ENCODE measurements around the gene DPY19L3.

DPY19L3 gene

GRCh38 chr19:32363632-32364031 lies 41.9 kb upstream of the DPY19L3 start:
- Histone ChIP-seq H4K20me1 (ENCODE audit: low read depth, low read length) (no peaks in the 10 kb centered on the region), H3K4me3 (ENCODE audit: insufficient read depth, low read length, poor library complexity, severe bottlenecking) (no peak overlapping the region), H2AFZ (ENCODE audit: low read depth, low read length, severe bottlenecking) (no peak overlapping the region), H3K4me2 (ENCODE audit: low read depth, low read length, poor library complexity, severe bottlenecking) (no peak overlapping the region), H3K27ac (ENCODE audit: low read depth, low read length) (no peak overlapping the region), H3K9me2 (replicated peaks; ENCODE audit: insufficient read depth, low read length) (no peaks in the 10 kb centered on the region), H3K9ac (ENCODE audit: low read length) (no peak overlapping the region), H3K79me2 (ENCODE audit: insufficient read depth, low read length) (peaks cover 48% of the 10 kb centered on the region), H3K27me3 (ENCODE audit: low read length) (no peaks in the 10 kb centered on the region), H3K9me3 (ENCODE audit: insufficient read depth, low read length) (no peaks in the 10 kb centered on the region), H3K36me3 (ENCODE audit: low read length) (peaks cover 20% of the 10 kb centered on the region; the same call in 1 of the 2 replicates), H3F3A (ENCODE audit: insufficient read depth) (no peaks in the 10 kb centered on the region)
- TF ChIP-seq EZH2phosphoT487 (conservative IDR thresholded peaks at IDR 0.05; ENCODE audit: low read length): no peak
- TF ChIP-seq CTCF (IDR thresholded peaks at IDR 0.05; ENCODE audit: insufficient read depth, low read length, poor library complexity, severe bottlenecking): no peak

- no peak overlapping the region for H3K27ac ChIP-seq (ENCODE audit: low read depth, low read length)
- peaks cover 52% of the 10 kb centered on the region for H3K79me2 ChIP-seq (ENCODE audit: insufficient read depth, low read length)
These were observed 41.5 kb upstream of the DPY19L3 start for GRCh38 chr19:32364040-32364439.

GRCh38 chr19:32367063-32367462 lies 38.5 kb upstream of the DPY19L3 start:
- no peaks in the 10 kb centered on the region for H3K27me3 ChIP-seq (ENCODE audit: low read length)
- peaks cover 3% of the 10 kb centered on the region; the same call in 1 of the 2 replicates for H4K20me1 ChIP-seq (ENCODE audit: low read depth, low read length)
- H3K36me3 ChIP-seq (ENCODE audit: low read length): peaks cover 6% of the 10 kb centered on the region; the same call in 1 of the 2 replicates
- TF ChIP-seq CTCF (IDR thresholded peaks at IDR 0.05; ENCODE audit: insufficient read depth, low read length, poor library complexity, severe bottlenecking) (no peak), EZH2phosphoT487 (conservative IDR thresholded peaks at IDR 0.05; ENCODE audit: low read length) (no peak)
- peaks cover 67% of the 10 kb centered on the region for H3K79me2 ChIP-seq (ENCODE audit: insufficient read depth, low read length)
- no peak overlapping the region for H3K9ac ChIP-seq (ENCODE audit: low read length)
- H2AFZ ChIP-seq (ENCODE audit: low read depth, low read length, severe bottlenecking): no peak overlapping the region
- no peaks in the 10 kb centered on the region for H3K9me3 ChIP-seq (ENCODE audit: insufficient read depth, low read length)
- no peaks in the 10 kb centered on the region for H3K9me2 ChIP-seq (replicated peaks; ENCODE audit: insufficient read depth, low read length)
- no peak overlapping the region for H3K4me3 ChIP-seq (ENCODE audit: insufficient read depth, low read length, poor library complexity, severe bottlenecking)
- H3K4me2 ChIP-seq (ENCODE audit: low read depth, low read length, poor library complexity, severe bottlenecking): no peak overlapping the region
- H3F3A ChIP-seq (ENCODE audit: insufficient read depth): no peaks in the 10 kb centered on the region
- no peak overlapping the region for H3K27ac ChIP-seq (ENCODE audit: low read depth, low read length)

More at GRCh38 chr19:32364040-32364439, 41.5 kb upstream of the DPY19L3 start:
- H3K4me2 ChIP-seq (ENCODE audit: low read depth, low read length, poor library complexity, severe bottlenecking): no peak overlapping the region
- no peak overlapping the region for H3K9ac ChIP-seq (ENCODE audit: low read length)
- no peak overlapping the region for H2AFZ ChIP-seq (ENCODE audit: low read depth, low read length, severe bottlenecking)
- no peaks in the 10 kb centered on the region for H4K20me1 ChIP-seq (ENCODE audit: low read depth, low read length)
- H3K27me3 ChIP-seq (ENCODE audit: low read length): no peaks in the 10 kb centered on the region
- no peak overlapping the region for H3K4me3 ChIP-seq (ENCODE audit: insufficient read depth, low read length, poor library complexity, severe bottlenecking)
- peaks cover 16% of the 10 kb centered on the region; the same call in 1 of the 2 replicates for H3K36me3 ChIP-seq (ENCODE audit: low read length)
- TF ChIP-seq CTCF (IDR thresholded peaks at IDR 0.05; ENCODE audit: insufficient read depth, low read length, poor library complexity, severe bottlenecking) (no peak), EZH2phosphoT487 (conservative IDR thresholded peaks at IDR 0.05; ENCODE audit: low read length) (no peak)
- no peaks in the 10 kb centered on the region for H3K9me3 ChIP-seq (ENCODE audit: insufficient read depth, low read length)
- no peaks in the 10 kb centered on the region for H3F3A ChIP-seq (ENCODE audit: insufficient read depth)
- H3K9me2 ChIP-seq (replicated peaks; ENCODE audit: insufficient read depth, low read length): no peaks in the 10 kb centered on the region

All from SU-DHL-6 (cell line).